Measurements from ENCODE around the gene PKHD1.

The PKHD1 gene

DNA sequence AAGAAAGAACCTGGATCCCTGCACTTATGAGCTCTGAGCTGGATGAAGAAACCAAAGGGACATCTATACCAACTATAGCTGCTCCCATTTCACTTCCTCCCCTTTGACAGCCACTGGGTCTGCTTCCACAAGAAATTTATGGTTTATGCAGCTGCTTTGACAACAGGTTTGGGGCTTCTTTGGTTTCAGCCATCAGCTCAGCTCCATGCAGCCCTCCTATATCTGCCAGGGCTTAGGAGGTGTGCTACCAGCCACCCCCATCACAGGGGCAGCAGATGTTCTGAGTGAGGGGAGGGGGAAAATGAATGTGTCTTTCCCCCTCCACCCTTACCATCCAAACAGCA is 29.2 kb upstream of the PKHD1 start:
- no peaks in the 10 kb centered on the region for H3F3A ChIP-seq (ENCODE audit: insufficient read depth, low read length)

GRCh38 chr6:52115891-52116604 is 28.6 kb upstream of the PKHD1 start:
- no peaks in the 10 kb centered on the region for H3K79me2 ChIP-seq (ENCODE audit: insufficient read depth, low read length)
- no peaks in the 10 kb centered on the region for H3K9me3 ChIP-seq (ENCODE audit: low read length)
- H3K4me1 ChIP-seq (ENCODE audit: insufficient read depth, low read length, severe bottlenecking), result no peaks in the 10 kb centered on the region
- H3K27ac ChIP-seq (ENCODE audit: low read depth, low read length, poor library complexity, severe bottlenecking), result no peak overlapping the region
- no peak for TF ChIP-seq CTCF (IDR thresholded peaks at IDR 0.05; ENCODE audit: low read length)
- TF ChIP-seq EZH2 (IDR thresholded peaks at IDR 0.05; ENCODE audit: borderline replicate concordance, low read length), result no peak
- H3K4me3 ChIP-seq (ENCODE audit: low read depth, low read length, poor library complexity, severe bottlenecking), result no peak overlapping the region
- no peaks in the 10 kb centered on the region for H3K9me2 ChIP-seq (ENCODE audit: low read depth, low read length)
- no peaks in the 10 kb centered on the region for H4K20me1 ChIP-seq (ENCODE audit: insufficient read depth, low read length)
- H3K4me2 ChIP-seq (ENCODE audit: low read length), result no peak overlapping the region
- H3K9ac ChIP-seq (ENCODE audit: low read length), result no peak overlapping the region
- H2AFZ ChIP-seq (ENCODE audit: low read length), result no peak overlapping the region
- 0 out of 2 replicates have a peak, but pooled peaks cover 4% of the 10 kb centered on the region for H3K27me3 ChIP-seq (ENCODE audit: insufficient read depth, low read length)
- H3K36me3 ChIP-seq (ENCODE audit: insufficient read depth, low read length), result no peaks in the 10 kb centered on the region
- H3F3A ChIP-seq (ENCODE audit: insufficient read depth, low read length), result no peaks in the 10 kb centered on the region

More for the DNA sequence above, 29.2 kb upstream of the PKHD1 start:
- Histone ChIP-seq H3K9me2 (ENCODE audit: low read depth, low read length) (no peaks in the 10 kb centered on the region), H3K79me2 (ENCODE audit: insufficient read depth, low read length) (no peaks in the 10 kb centered on the region), H3K27me3 (ENCODE audit: insufficient read depth, low read length) (0 out of 2 replicates have a peak, but pooled peaks cover 4% of the 10 kb centered on the region), H4K20me1 (ENCODE audit: insufficient read depth, low read length) (no peaks in the 10 kb centered on the region), H3K4me3 (ENCODE audit: low read depth, low read length, poor library complexity, severe bottlenecking) (no peak overlapping the region), H3K27ac (ENCODE audit: low read depth, low read length, poor library complexity, severe bottlenecking) (no peak overlapping the region), H3K9me3 (ENCODE audit: low read length) (no peaks in the 10 kb centered on the region), H3K36me3 (ENCODE audit: insufficient read depth, low read length) (no peaks in the 10 kb centered on the region), H3K4me2 (ENCODE audit: low read length) (no peak overlapping the region), H3K9ac (ENCODE audit: low read length) (no peak overlapping the region), H2AFZ (ENCODE audit: low read length) (no peak overlapping the region), H3K4me1 (ENCODE audit: insufficient read depth, low read length, severe bottlenecking) (no peaks in the 10 kb centered on the region)
- TF ChIP-seq CTCF (IDR thresholded peaks at IDR 0.05; ENCODE audit: low read length), result no peak

GRCh38 chr6:52115145-52115741 is 27.8 kb upstream of the PKHD1 start:
- H3K79me2 ChIP-seq (ENCODE audit: insufficient read depth, low read length), result no peaks in the 10 kb centered on the region
- H3K36me3 ChIP-seq (ENCODE audit: insufficient read depth, low read length), result no peaks in the 10 kb centered on the region
- H2AFZ ChIP-seq (ENCODE audit: low read length), result no peak overlapping the region
- no peak overlapping the region for H3K4me3 ChIP-seq (ENCODE audit: low read depth, low read length, poor library complexity, severe bottlenecking)
- no peak overlapping the region for H3K4me2 ChIP-seq (ENCODE audit: low read length)
- no peaks in the 10 kb centered on the region for H3F3A ChIP-seq (ENCODE audit: insufficient read depth, low read length)
- no peak overlapping the region for H3K9ac ChIP-seq (ENCODE audit: low read length)
- no peaks in the 10 kb centered on the region for H3K4me1 ChIP-seq (ENCODE audit: insufficient read depth, low read length, severe bottlenecking)
- H4K20me1 ChIP-seq (ENCODE audit: insufficient read depth, low read length), result no peaks in the 10 kb centered on the region
- H3K9me3 ChIP-seq (ENCODE audit: low read length), result no peaks in the 10 kb centered on the region
- TF ChIP-seq CTCF (IDR thresholded peaks at IDR 0.05; ENCODE audit: low read length) (no peak), EZH2 (IDR thresholded peaks at IDR 0.05; ENCODE audit: borderline replicate concordance, low read length) (no peak)
- 0 out of 2 replicates have a peak, but pooled peaks cover 4% of the 10 kb centered on the region for H3K27me3 ChIP-seq (ENCODE audit: insufficient read depth, low read length)
- no peaks in the 10 kb centered on the region for H3K9me2 ChIP-seq (ENCODE audit: low read depth, low read length)
- no peak overlapping the region for H3K27ac ChIP-seq (ENCODE audit: low read depth, low read length, poor library complexity, severe bottlenecking)

All from OCI-LY1 (cell line).